Measurements from ENCODE around the gene TMEM258.

- TF ChIP-seq PBX3 (IDR thresholded peaks at IDR 0.05) = no peak
- no peak for TF ChIP-seq CHD2 (IDR thresholded peaks at IDR 0.05; ENCODE audit: low read length, partially characterized antibody)
- TF ChIP-seq CTCF (IDR thresholded peaks at IDR 0.05) = no peak
- TF ChIP-seq POLR2A (IDR thresholded peaks at IDR 0.05; ENCODE audit: low read length) = no peak
- TF ChIP-seq NFE2L2 (conservative IDR thresholded peaks at IDR 0.05; ENCODE audit: low read length) = no peak
- no peak for TF ChIP-seq USF2 (IDR thresholded peaks at IDR 0.05)
- no peak for TF ChIP-seq EP300 (IDR thresholded peaks at IDR 0.05)
- no peak for TF ChIP-seq HMGXB4 (CRISPR knock-in tag; IDR thresholded peaks at IDR 0.05; ENCODE audit: borderline replicate concordance)
- no peak for TF ChIP-seq PHF8 (IDR thresholded peaks at IDR 0.05; ENCODE audit: borderline replicate concordance, low read depth)
- no peak for TF ChIP-seq KDM1A (IDR thresholded peaks at IDR 0.05; ENCODE audit: low read depth)
- TF ChIP-seq POLR2AphosphoS2 (conservative IDR thresholded peaks at IDR 0.05; ENCODE audit: low read length) = no peak
- TF ChIP-seq BCL3 (IDR thresholded peaks at IDR 0.05) = no peak
Measured at GRCh38 chr11:61780581-61781162, 11.7 kb downstream of the TMEM258 start.

All from A549 (cell line).